Measurements from ENCODE around the gene SLC7A14.
A peak's percentile ranks its signal among the peaks of the same experiment; 100 is the strongest.

SLC7A14 gene

GRCh38 chr3:170605490-170605889 lies 19.6 kb upstream of the SLC7A14 start:
- no peak overlapping the region for H3K27ac ChIP-seq
- no peak for TF ChIP-seq CTCF (conservative IDR thresholded peaks at IDR 0.05)

- H3K27ac ChIP-seq: no peak overlapping the region
- no peak for TF ChIP-seq CTCF (conservative IDR thresholded peaks at IDR 0.05)
Measured at GRCh38 chr3:170603770-170604510, 18.1 kb upstream of the SLC7A14 start.

GRCh38 chr3:170602556-170602955 lies 16.7 kb upstream of the SLC7A14 start:
- no peak overlapping the region for H3K27ac ChIP-seq
- no peak for TF ChIP-seq CTCF (conservative IDR thresholded peaks at IDR 0.05)

GRCh38 chr3:170600005-170600624 lies 14.2 kb upstream of the SLC7A14 start:
- H3K27ac ChIP-seq: peak overlapping the region; percentile 77
- TF ChIP-seq CTCF (conservative IDR thresholded peaks at IDR 0.05): no peak

GRCh38 chr3:170599091-170599490 lies 13.2 kb upstream of the SLC7A14 start:
- no peak for TF ChIP-seq CTCF (conservative IDR thresholded peaks at IDR 0.05)
- H3K27ac ChIP-seq: peak overlapping the region; percentile 77

GRCh38 chr3:170598091-170598502 lies 12.2 kb upstream of the SLC7A14 start:
- TF ChIP-seq CTCF (conservative IDR thresholded peaks at IDR 0.05): no peak
- H3K27ac ChIP-seq: peak overlapping the region; percentile 77

- TF ChIP-seq CTCF (conservative IDR thresholded peaks at IDR 0.05): no peak
- no peak overlapping the region for H3K27ac ChIP-seq
Measured at GRCh38 chr3:170594528-170594927, 8.7 kb upstream of the SLC7A14 start.

Data from VCaP (cell line).